GM06990 (cell line): ENCODE results near the gene KCNIP1.

Experiments used
- DNase-seq: peaks from one replicate; pipeline ENCODE4 v3.0.0-alpha.2; 2011; ENCODE audit not compliant: insufficient read length; ENCODE audit errors: extremely low read depth
- H3K27me3 ChIP-seq: replicated peaks from 2 replicates; pipeline ENCODE4 v1.6.0; 2011; ENCODE audit warnings: low read length; ENCODE audit not compliant: control insufficient read depth, insufficient read depth
- H3K36me3 ChIP-seq: 2 replicates; pipeline ENCODE4 v1.5.1; 2011; ENCODE audit warnings: low read length; ENCODE audit not compliant: control insufficient read depth, insufficient read depth
- H3K4me3 ChIP-seq: replicated peaks from 2 replicates; pipeline ENCODE4 v1.5.1; 2011; ENCODE audit warnings: low read depth, mild to moderate bottlenecking, control low read depth, low read length
- CTCF ChIP-seq: IDR thresholded peaks from 2 replicates; pipeline ENCODE4 v1.5.1; 2011; ENCODE audit warnings: low read length, control low read depth, mild to moderate bottlenecking, inconsistent platforms; ENCODE audit not compliant: insufficient read depth, poor library complexity, severe bottlenecking

Gene KCNIP1

GRCh38 chr5:170756691-170757090 is 252.9 kb downstream of the KCNIP1 start:
- Histone ChIP-seq H3K4me3 (no peak overlapping the region), H3K27me3 (no peaks in the 10 kb centered on the region; the same call in 1 of the 2 replicates), H3K36me3 (no peaks in the 10 kb centered on the region)
- no peak for TF ChIP-seq CTCF
- no peak for DNase-seq

GRCh38 chr5:170757182-170757601 is 253.4 kb downstream of the KCNIP1 start:
- Histone ChIP-seq H3K36me3 (no peaks in the 10 kb centered on the region), H3K4me3 (no peak overlapping the region), H3K27me3 (no peaks in the 10 kb centered on the region; the same call in 1 of the 2 replicates)
- no peak for DNase-seq
- no peak for TF ChIP-seq CTCF

GRCh38 chr5:170757669-170758068 is 253.8 kb downstream of the KCNIP1 start:
- H3K36me3 ChIP-seq = no peaks in the 10 kb centered on the region
- no peak overlapping the region for H3K4me3 ChIP-seq
- no peaks in the 10 kb centered on the region; the same call in 1 of the 2 replicates for H3K27me3 ChIP-seq
- TF ChIP-seq CTCF = no peak
- DNase-seq = no peak

GRCh38 chr5:170758481-170758880 is 254.7 kb downstream of the KCNIP1 start:
- no peak overlapping the region for H3K4me3 ChIP-seq
- no peaks in the 10 kb centered on the region for H3K36me3 ChIP-seq
- DNase-seq = no peak
- H3K27me3 ChIP-seq = no peaks in the 10 kb centered on the region
- no peak for TF ChIP-seq CTCF

GRCh38 chr5:170760113-170760512 is 256.3 kb downstream of the KCNIP1 start:
- H3K4me3 ChIP-seq = no peak overlapping the region
- no peak for TF ChIP-seq CTCF

GRCh38 chr5:170761048-170761707 is 257.4 kb downstream of the KCNIP1 start:
- no peak for DNase-seq
- TF ChIP-seq CTCF = no peak
- H3K36me3 ChIP-seq = no peaks in the 10 kb centered on the region
- no peak overlapping the region for H3K4me3 ChIP-seq
- no peaks in the 10 kb centered on the region for H3K27me3 ChIP-seq

More at GRCh38 chr5:170760113-170760512, 256.3 kb downstream of the KCNIP1 start:
- no peak for DNase-seq
- no peaks in the 10 kb centered on the region for H3K27me3 ChIP-seq
- H3K36me3 ChIP-seq = no peaks in the 10 kb centered on the region
